GM21737 (cell line): ENCODE results near the gene GRK1.

Source experiments
- ATAC-seq: cut with Tn5 transposase; IDR thresholded peaks from one replicate; pipeline ENCODE4 v1.9.1; 2021; ENCODE audit warnings: mild to moderate bottlenecking, moderate library complexity; ENCODE audit not compliant: unreplicated experiment

Gene GRK1

DNA sequence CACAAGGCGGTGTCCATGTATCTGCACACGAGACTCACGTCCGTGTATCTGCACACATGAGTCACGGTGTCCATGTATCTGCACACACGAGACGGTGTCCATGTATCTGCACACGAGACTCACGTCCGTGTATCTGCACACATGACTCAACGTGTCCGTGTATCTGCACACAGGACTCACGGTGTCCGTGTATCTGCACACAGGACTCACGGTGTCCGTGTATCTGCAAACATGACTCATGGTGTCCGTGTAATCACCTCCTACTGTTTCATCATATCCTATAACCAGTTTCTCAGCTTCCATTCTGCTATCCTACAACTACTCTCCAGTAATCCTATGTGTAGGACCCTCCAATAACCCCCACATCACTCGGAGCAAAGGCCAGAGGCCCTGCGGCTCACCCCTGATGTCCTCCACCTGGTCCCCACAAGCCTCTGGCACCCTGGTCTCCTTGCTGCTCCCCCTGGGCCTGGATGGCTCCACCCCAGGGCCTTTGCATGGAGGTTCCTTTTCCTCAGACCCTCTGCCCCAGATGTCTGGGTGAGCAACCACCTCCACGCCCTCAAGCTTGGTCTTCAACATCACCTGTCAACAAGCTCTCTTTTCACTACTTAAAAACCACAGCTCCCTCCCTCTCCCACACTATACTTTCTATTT is 89.5 kb downstream of the GRK1 start:
- ATAC-seq, result no peak

DNA sequence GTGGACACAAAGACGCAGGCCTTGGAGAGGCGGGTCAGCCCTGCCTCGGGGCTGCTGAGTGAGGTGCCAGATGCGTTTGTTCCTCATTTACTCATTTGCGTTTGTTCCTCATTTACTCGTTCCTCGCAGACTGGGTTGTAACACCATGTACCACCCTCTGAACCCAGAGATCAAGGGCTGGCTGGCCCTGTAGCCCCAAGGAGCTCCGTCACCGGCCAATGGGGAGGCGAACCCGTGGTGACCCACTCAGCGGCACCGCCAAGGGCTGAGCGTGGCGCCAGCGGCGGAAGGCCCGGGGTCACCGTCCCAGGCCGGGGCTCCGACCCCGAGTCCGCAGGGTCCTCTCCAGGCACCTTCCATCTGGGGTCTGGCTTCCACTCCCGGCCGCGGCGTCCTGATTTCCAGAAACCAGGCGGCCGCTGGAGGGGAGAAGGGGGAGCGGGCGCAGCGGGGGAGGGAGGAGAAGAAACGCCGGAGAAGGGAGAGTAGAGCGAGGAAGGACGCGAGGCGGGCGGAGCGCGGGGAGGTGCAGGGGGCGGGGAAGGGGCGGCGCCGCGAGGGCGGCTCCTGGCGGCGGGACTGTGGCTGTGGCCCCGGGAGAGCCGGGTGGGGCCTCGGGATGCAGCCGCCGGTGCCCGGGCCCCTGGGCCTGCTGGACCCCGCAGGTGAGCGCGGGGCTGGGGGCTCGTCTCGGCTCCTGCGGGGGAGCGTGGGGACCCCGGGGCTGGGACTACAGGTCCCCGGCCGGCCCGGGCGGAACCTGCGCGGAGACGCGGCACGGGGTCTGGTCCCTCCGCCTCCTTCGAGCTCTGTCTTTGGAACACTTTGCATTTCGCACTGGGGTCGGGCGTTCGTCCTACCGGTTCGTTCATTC is 91.9 kb downstream of the GRK1 start, which contains the start of gene TMEM255B:
Gene TMEM255B, plus strand, starts transcription at position 576 of the 874 bp plus-strand sequence. Its CDS starts 44 bp downstream, at position 620.
- ATAC-seq, result peak; percentile 93

DNA sequence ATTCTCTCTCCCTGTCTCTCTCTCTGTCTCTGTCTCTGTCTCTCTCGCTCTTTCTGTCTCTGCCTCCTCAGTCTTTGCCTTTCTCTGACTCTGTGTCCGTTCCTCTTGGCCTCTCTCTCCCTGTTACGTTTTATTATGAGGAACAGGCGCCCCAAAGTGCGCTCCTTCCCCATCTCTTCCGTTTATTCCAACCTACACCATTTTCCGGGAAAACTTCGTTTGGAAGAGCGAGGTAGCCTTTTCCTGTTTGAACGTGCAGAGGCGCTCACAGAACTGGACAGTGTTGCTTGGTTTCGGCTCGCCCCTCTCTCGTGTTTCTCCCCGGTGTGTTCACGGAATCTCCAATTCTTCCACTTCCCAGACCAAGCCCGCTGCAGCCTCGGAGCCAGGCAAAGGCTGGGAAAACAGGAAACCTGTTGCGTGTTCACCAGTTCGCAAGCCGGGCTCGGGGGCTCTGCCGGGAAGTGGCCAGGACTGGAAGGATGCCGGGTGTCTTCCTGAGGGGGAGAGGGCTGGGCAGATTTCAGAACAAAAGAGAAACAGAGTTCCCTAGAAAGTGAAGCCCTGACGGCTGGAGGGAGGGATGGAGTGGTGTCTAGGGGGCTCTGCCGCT is 92.6 kb downstream of the GRK1 start:
- ATAC-seq, result no peak

DNA sequence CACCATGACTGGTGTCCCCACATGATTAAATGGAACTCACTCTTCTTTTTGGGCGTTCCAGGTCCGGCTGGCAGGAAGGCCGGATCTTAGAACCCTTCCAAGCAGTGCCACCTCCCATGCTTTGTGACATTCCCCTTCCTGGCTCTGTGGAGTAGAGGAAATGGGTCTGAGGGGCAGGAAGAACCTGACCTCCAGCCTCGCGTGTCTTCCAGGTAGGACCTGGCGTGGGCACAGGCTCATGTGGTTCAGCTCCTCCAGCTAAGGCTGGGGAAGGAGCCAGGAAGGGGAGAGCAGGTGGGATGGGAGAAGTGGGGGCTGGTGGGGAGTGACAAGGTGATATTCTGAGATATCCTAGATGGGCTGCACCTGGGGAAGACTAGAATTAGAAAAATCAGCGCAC is 94.1 kb downstream of the GRK1 start:
- no peak for ATAC-seq

DNA sequence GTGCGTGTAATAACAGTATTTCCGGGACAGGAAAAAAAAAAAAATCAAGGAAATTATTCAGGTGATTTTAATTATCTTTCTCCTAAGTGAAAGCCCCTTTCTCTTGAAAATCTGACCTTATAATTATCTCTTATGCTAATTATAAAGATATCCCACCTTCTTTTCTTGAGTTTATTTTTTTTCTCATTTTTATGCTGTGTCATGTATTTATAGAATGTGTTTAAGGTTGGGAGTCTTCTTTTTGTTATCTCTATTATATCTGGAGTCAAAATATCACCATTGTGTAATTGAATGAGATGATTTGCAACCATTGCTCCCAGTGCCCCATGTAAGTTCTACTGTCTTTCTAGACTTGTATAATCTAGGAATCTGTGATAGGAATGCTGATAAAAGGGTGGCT is 95.1 kb downstream of the GRK1 start:
- no peak for ATAC-seq

- no peak for ATAC-seq
Observed at GRCh38 chr13:113762538-113762937, 95.5 kb downstream of the GRK1 start.

DNA sequence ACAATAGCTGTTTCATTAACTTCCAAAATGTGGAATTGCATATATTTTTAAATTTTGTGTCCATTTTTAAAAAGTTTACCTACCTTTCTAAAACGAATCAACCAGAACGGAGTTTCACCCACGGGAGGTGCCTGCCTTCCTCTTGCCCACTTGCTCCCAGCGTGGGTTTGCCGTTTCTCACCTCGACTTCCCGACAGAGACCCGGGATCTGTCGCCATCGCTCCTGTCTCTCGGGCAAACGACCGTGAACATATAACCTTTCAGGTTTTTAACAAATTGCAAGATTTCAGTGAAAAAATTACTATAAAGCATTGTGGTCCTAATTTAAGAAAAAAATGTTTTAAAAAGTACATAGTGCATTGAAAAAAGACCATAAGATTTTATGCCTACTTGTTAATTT is 96.2 kb downstream of the GRK1 start:
- no peak for ATAC-seq

- no peak for ATAC-seq
Observed at GRCh38 chr13:113763961-113764792, 97.2 kb downstream of the GRK1 start.

GRCh38 chr13:113764793-113765563 is 98.0 kb downstream of the GRK1 start:
- ATAC-seq, result no peak

- no peak for ATAC-seq
Observed at GRCh38 chr13:113765564-113765910, 98.5 kb downstream of the GRK1 start.

DNA sequence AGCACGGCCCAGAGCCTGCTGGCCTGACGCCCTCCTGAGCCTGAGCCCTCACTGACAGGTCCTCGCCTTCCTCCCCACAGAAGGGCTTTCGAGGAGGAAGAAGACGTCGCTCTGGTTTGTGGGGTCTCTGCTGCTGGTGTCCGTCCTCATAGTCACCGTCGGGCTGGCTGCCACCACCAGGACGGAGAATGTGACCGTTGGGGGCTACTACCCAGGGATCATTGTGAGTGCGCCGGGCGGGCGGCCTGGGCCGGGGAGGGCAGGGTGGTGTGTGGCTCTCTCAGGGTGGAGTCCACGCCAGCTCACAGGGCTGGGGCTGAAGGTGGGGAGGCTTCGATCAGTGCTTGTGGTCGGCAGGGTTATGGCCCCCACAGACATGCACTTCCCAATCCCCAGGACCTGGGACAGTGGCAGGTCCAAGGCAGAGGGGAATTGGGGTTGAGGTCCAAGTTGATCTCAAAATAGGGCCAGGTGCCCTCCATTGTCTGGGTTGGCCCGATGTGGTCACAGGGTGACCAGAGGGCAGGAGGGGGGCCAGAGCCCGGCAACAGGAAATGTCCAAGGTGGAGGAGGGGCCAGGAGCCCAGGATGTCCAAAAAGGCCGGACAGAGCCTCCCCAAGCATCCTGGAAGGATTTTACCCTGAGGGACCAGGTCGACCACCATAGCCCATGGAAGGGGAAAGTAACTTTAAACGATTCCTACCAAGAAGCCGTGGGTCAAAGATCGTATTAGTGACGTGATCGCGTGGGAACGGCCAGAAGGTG is 99.2 kb downstream of the GRK1 start:
- no peak for ATAC-seq

DNA sequence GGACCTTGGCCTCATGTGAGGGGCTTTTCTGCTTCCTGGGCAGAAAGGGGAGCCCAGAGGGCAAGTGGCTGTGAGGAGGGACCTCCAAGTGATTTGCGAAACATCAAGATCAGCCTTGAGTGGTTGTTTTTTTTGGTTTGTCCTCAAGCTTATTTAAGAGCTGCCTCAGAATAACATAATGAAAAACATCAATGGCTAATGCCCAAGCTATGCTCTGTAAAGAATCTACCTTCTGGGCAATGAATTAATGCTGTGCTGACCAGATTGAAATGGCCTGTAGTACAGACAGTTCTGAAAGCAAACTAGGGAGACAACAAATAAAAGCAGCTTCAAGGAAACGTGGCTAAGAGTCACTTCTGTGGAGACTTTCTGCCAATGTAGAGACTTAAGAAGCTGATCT is 100.3 kb downstream of the GRK1 start:
- no peak for ATAC-seq

DNA sequence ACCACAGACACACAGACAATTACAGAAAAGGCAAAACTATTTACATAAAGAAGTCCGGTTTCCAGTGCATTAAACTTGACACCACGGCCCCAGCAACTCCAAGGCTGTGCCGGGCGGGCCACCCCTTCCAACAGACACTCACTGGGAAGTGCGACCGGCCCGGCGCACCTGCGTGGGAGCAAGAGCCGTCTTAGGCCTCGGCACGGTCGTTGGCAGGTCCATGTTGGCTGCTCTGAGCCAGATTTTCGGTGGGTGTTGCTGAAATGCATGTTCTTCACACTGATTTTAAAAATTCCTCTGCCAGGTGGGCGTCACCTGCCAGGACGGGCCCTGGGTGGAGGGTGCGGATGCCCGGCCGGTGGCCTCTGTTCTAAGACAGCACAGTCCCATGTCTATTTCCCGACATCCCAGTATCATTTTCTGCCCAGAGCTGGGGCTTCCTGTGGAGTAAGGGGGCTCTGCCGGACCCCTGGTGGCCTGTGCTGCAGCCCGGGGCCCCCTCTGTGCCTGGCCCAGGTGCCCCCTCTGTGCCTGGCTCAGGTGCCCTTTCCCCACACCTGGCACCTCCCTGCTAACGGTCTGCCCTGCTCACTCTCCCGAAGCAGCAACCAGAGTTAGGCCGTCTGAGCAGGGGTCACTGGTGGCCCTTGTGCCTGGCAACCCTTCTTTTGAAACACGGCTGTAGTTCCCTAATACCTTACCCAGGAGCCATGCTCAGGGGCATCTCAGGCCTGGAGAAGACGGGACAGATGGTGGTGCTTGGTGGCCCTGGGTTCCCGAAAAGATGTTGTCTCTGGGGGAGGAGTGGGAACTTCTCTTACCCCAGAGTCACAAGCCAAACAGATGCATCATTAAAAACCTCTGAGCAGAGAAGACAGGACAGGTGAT is 101.2 kb downstream of the GRK1 start:
- ATAC-seq, result no peak

GRCh38 chr13:113769106-113769505 is 102.1 kb downstream of the GRK1 start:
- ATAC-seq, result no peak

DNA sequence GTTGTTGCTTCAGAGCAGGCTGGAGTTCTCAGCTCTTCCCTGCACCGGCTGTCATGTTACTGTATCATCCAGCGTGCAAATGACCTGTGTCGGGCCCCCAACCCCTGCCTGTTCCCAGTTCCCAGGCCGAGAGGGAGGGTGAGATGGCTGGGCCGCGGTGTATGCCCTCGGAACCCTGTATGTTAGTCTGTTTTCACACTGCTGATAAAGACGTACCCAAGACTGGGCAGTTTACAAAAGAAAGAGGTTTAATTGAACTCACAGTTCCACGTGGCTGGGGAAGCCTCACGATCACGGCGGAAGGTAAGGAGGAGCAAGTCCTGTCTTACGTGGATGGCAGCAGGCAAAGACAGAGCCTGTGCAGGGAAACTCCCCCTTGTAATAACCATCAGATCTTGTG is 102.9 kb downstream of the GRK1 start:
- ATAC-seq, result no peak

DNA sequence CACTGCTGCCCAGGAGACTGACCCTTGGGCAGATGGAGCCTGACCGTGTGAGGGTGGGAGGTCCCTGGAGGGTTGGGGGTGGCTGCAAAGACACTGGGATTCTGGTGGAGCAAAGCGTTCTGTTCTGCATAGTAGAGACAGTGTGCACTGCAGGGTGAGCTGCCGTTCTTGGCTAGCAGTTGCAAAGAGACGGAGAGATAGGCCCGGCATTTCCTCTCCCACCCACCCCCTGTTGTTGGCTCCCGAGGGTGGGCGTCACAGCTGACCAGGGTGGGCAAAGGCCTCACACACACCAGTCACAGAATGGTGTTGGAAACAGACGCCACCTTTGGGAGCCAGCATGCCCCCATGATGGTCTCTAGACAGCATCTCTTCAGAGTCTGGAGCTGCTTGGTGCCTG is 103.4 kb downstream of the GRK1 start:
- ATAC-seq, result no peak

DNA sequence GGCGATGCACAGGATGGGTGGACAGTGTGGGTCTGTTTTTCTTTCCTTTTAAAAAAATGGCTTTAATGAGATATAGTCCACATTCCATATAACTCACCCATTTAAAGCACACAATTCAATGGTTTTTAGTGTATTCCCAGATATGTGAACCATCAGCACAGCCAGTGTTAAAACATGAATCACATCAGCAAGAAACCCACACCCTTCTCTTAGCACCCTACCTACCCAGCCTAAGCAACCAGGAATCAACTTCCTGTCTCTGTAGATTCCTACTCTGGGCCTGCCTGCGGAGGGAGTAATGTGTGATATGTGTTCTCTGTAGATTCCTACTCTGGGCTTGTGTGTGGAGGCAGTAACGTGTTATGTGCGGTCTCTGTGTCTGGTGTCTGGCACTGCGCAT is 103.9 kb downstream of the GRK1 start:
- no peak for ATAC-seq

- ATAC-seq, result no peak
Observed at GRCh38 chr13:113771709-113772331, 104.8 kb downstream of the GRK1 start.
